HL-60/S4 (cell line): ENCODE results near the gene OR2F1.
"Not testable (repeated sequence)": the region's sequence is repeated elsewhere in the genome, so short reads cannot be mapped to it uniquely, and the experiment has no call there.

ENCODE experiments used
- in situ Hi-C: fragments of 300-500 bp; cut with MboI; formaldehyde crosslinking; loops from 2 replicates; pipeline ENCODE4 v1.14.3; 2022; ENCODE audit warnings: low sequenced_read_pairs

The OR2F1 gene

DNA sequence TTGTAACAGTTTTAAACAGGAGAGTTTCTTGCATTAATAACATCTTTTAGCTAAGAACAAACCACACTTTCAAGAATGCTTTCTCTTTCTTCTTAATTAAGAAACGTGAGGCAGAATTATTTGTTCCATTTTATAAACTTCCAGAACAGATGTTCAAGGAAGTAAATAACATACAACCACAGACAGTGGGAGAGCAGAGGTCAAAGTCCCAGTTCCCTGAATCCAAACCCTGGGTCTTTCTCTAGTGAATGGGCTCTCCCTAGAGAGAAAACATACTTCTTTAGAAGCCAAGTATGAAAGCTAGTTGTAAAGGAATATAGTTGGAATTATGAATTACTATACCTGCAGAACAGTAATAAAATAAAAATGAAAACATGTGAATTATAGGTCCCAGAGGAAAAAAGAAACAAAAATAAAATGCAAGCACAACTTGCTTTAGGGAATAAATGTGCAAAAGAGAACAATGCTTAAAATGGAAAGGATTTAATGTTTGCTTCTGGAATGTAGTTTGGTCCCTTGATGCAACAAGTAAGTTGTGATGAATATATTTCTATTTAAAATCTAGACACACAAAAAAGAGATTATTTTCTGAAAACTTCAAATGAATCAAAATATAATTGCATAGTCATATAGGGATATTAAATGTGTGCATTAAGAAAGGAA is 51.5 kb downstream of the OR2F1 start:
- in situ Hi-C loops = no loop called here

DNA sequence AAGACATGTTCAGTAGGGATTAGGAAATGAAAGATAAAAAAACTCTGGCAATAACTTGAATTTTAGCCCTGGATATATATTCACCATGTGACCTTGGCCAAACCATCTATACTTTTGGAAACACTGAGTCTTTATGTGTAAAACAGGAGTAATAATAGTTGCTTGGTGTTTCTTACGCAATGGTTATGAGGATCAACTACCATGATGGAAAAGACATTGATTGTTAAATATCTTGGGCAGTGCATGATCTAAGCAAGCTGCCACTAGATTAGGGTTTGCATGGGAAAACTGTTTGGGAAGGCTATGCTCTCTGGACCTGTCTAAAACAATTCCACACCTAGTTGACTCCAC is 52.0 kb downstream of the OR2F1 start:
- in situ Hi-C loops = no loop called here

DNA sequence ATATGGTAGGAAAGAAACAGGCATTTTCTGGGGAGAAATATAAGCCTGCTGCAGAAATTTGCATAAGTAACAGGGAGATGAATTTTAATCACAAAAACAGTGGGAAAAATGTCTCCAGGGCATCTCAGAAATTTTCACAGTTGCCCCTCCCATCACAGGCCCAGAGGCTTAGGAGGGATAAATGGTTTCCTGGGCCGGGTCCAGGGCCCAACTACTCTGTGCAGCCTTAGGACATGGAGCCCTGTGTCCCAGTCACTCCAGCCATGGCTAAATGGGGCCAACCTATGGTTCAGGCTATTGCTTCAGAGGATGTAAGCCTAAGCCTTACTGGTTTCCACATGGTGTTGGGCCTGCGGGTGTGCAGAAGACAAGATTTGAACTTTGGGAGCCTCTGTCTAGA is 54.7 kb downstream of the OR2F1 start:
- in situ Hi-C loops = no loop called here

DNA sequence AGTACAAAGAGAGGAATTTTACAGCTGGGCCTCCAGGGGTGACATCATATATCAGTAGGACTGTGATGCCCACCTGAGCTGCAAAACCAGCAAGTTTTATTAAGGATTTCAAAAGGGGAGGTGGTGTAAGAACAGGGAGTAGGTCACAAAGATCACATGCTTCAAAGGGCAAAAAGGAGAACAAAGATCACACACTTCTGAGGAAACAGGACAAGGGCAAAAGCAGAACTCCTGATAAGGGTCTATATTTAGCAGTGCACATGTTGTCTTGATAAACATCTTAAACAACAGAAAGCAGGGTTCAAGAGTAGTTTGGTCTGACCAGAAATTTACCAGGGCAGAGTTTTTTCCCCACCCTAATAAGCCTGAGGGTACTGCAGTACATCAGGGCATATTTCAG is 55.4 kb downstream of the OR2F1 start:
- in situ Hi-C loops = not testable (repeated sequence)

DNA sequence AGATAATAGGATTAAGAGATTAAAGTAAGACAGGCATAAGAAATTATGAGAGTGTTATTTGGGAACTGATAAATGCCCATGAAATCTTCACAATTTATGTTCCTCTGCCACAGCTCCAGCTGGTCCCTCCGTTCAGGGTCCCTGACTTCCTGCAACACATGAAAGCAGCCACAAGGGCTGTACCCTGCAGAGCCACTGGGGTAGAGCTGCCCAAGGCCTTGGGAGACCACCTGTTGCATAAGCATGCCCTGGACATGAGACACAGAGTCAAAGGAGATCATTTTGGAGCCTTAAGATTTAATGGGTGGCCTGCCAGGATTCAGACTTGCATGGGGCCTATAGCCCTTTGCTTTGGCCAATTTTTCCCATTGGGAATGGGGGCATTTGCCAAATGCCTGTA is 56.2 kb downstream of the OR2F1 start:
- in situ Hi-C loops = not testable (repeated sequence)

DNA sequence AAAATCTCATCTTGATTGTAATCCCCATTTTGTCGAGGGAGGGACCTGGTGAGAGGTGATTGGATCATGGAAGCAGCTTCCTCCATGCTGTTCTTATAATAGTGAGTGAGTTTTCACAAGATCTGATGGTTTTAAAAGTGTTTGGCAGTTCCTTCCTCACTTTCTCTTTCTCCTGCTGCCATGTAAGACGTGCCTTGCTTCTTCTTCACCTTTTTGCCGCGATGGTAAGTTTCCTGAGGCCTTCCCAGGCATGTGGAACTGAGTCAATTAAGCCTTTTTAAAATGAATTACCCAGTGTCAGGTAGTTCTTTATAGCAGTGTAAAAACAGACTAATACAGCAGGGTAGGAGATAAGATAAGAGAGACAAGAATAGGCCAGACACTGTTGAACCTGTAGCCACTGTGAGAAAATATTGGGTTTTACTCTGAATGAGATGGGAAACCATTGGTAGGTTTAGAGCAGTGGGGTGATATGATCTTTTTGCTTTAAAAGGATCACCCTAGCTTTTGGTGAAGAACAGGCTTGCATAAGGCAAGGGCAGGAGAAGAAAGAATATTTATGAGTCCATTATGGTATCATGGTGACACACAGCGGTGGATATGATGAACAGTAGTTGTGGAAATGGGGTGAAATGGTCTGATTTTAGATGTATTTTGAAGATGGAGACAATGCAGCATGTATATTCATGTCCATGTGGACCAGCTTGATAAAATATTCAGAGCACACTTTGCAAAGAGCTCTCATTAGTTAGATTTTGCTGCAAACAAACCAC is 57.0 kb downstream of the OR2F1 start:
- in situ Hi-C loops = no loop called here
